ENCODE measurements around the gene ANKRD13D.
A peak's percentile ranks its signal among the peaks of the same experiment; 100 is the strongest.
"Not testable (repeated sequence)": the region's sequence is repeated elsewhere in the genome, so short reads cannot be mapped to it uniquely, and the experiment has no call there.

The ANKRD13D gene

GRCh38 chr11:67289226-67289650 is at the start of gene ANKRD13D:
Gene ANKRD13D, plus strand, starts transcription at chr11:67289303. Its CDS starts 158 bp downstream, at chr11:67289461.
- DNase-seq (ENCODE audit: low spot score): no peak

DNA sequence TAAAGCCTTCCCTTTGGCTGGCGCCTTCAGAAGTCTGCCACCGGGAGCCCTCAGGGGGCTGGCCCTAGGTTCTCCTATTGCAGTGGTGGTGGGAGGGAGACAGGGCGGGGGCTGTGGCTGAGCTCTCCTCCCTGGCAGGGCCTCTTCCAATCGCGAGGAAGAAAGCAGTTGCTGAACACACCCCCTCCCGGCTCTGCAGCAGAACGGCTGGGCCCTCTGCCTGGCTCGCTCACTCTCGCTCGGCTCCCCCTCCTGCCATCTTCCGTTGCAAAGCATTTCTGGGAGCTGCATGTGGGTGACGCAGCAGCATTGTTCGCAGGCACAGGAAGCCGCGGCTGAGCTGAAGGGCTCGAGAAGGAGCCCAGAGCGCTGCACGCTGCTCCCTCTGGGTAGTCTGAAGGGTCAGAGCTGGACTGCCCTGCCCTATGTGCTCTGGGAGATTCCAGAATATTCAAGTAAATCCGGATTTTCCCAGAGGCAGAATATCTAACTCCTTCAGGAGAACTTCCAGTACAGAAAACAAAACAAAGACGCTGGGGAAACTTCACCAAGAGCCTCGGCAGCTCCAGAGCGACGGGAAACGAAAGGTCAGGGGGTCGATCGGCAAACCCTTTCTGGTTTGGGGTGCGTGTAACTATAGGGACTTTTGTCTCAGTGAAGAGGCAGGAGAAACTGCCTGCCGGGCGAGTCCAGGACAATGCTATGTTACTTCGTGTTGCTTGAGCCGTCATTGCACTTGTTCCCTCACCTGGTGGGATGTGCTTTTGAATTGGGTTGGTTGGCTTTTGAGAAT is 49.1 kb upstream of the ANKRD13D start:
- DNase-seq (ENCODE audit: low spot score): peak; percentile 99

DNA sequence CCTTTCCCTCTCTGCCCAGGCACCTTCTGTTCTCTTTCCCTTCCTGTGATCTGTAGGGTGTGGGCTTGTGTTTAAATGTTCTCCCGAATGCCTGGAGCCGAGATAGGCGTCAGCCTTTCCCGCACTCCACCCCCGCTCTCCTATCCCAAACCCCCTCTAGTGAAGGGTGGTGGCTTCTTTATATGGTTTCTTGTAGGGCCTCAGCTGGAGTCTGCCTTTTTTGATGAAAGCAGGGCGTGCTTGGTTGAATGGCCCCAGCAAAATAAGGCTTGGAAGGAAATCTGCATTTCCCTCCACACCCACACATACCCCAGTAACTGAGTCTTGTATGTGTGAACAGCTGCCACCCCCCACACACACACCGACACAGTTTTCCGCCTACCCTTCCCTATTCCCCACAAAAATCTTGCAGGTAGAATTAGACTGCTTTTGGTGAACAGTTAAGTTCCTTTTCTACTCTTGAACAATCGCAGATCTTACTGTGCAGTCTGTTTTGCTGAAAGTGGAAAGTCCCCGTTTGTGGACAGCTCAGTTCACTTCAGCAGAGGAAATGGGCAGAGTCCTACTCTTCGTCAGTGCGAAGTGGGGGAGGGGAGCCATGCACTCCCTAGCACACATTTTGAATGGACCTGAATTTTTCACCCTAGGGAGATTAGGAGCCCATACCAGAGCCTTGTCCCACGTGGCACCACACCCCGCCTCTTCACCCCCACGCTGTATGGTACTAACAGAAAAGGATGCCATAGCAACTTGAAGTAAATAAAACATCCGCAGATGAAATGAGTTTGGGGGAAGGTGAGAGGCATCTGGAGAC is 48.3 kb upstream of the ANKRD13D start:
- peak; percentile 88 for DNase-seq (ENCODE audit: low spot score)

GRCh38 chr11:67242548-67242947 is 46.6 kb upstream of the ANKRD13D start:
- no peak for DNase-seq (ENCODE audit: low spot score)

- DNase-seq (ENCODE audit: low spot score): no peak
These were observed 46.1 kb upstream of the ANKRD13D start for GRCh38 chr11:67243051-67243450.

GRCh38 chr11:67245046-67245445 is 44.1 kb upstream of the ANKRD13D start:
- DNase-seq (ENCODE audit: low spot score): no peak

- DNase-seq (ENCODE audit: low spot score): no peak
These were observed 41.1 kb upstream of the ANKRD13D start for GRCh38 chr11:67247946-67248550.

DNA sequence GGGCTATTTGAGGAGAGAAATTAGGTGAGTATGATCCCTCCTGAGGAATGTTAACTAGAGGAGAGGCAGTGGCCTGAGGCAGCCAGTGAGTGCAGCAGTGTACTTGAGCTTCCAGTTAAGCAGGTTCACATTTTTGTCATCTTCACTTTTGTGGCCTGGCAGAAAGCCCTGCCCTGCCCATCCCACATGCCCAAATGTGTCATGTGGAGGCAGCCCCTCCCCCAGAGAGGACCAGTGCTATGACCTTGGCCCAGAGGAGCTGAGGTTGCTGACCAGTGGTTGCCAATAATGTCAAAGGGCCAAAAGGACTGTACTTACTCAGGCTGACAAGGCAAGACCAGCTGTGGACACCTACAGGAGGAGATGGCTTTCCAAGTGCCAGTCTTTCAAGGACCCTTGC is 40.5 kb upstream of the ANKRD13D start:
- no peak for DNase-seq (ENCODE audit: low spot score)

GRCh38 chr11:67250059-67251043 is 38.8 kb upstream of the ANKRD13D start:
- no peak for DNase-seq (ENCODE audit: low spot score)

GRCh38 chr11:67251841-67252240 is 37.3 kb upstream of the ANKRD13D start:
- DNase-seq (ENCODE audit: low spot score): no peak

DNA sequence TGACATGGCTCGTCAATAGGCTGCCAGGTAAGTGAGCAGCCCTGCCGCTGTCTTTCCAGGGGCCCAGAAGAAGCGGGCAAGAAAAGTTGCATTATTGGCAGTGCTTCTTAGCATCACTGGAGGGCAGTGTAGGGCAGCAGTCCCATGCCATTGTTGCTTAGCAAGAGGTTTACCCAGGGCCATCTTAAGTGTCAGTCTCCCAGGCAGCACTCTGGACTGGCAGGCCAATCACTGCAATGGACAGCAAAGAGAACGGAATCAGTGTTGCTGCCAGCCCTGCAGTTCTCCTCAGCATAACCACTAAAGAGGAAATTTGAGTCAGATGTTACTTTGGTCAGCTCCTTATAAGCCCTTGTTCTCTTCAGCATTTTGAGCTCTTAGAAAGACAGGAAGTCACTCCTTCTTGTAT is 36.3 kb upstream of the ANKRD13D start:
- DNase-seq (ENCODE audit: low spot score): peak; percentile 70

GRCh38 chr11:67253872-67254624 is 35.1 kb upstream of the ANKRD13D start:
- no peak for DNase-seq (ENCODE audit: low spot score)

DNA sequence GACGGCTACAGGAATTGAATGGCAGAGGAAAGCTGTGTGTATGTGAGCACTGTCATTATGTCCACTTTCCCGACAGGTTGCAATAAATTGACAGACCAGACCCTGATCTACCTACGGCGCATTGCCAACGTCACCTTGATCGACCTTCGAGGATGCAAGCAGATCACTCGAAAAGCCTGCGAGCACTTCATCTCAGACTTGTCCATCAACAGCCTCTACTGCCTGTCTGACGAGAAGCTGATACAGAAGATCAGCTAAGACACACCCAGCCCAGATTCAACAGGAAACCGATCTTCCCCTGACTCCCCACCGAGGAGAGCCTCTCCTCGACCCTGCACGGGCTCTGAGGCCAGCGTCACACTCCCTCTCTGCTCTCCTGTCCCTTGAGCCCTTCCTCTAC is 34.3 kb upstream of the ANKRD13D start:
- DNase-seq (ENCODE audit: low spot score): no peak

DNA sequence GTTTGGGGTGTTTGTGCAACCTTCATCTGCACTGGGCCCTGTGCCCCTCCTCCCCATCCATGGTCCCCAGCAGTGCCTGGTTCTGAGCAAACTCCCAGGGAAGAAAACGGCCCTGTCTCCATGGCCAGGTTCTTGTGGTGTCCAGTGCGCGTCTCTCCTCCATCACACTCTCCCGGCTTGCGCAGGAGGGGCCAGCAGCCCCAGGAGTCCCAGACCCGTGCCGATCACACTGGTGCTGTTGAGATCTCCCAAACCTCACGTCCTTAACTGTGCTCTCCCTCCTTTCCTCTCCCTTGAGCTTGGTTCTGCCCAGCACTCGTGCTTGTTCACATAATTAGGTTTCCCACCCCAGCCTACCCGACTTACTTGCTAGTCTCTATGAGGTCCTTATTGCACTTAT is 33.8 kb upstream of the ANKRD13D start:
- no peak for DNase-seq (ENCODE audit: low spot score)

- DNase-seq (ENCODE audit: low spot score): no peak
These were observed 33.2 kb upstream of the ANKRD13D start for GRCh38 chr11:67255864-67256263.

DNA sequence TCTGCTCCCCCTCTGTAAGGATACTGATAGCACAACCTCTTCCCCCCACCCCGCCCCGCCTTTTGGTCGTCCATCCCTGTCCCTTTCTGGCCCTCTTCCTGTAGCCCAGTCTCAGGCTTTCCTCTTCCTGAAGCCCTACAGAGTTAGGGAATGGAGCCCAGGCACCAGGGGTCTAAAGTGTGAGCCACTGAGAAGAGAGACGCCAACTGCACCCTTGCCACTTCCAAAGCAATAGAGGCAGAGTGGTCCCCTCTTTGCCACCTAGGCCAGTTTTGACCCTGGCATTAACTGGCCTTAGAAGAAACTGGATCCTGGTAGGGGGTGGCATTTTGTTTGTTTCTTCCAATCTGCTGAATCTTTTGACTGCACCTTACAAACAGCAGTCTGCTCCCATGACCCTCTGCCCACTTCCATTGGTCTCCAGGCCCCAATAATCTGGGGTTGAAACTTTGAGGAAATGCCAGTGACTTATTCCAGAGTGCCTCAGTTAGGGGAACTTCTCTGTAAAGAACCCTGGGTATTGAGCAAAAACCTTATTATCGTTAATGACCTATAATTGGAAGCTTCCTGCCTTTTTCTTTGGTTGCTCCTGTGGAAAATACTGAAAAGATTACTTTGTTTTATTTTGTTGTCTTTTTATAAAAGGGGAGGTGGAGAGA is 32.5 kb upstream of the ANKRD13D start:
- no peak for DNase-seq (ENCODE audit: low spot score)

GRCh38 chr11:67260406-67260805 is 28.7 kb upstream of the ANKRD13D start:
- DNase-seq (ENCODE audit: low spot score): no peak

- not testable (repeated sequence) for DNase-seq (ENCODE audit: low spot score)
These were observed 28.0 kb upstream of the ANKRD13D start for GRCh38 chr11:67260885-67261639.

DNA sequence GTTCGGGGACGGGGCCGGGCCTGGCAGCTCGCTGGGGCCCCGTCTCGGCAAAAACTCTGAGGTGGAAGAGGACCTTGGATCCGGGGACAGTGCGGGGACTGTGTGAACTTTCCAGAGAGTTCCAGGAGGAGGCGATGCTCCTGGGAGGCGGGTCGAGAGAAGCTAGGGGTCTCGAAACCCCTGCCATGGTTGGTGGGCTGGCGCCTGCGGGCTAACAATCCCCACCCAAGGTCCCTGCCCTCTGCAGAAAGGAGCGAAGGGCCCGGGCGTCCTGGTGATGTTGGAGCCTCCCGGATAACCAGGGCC is 27.5 kb upstream of the ANKRD13D start:
- DNase-seq (ENCODE audit: low spot score): no peak

Measured in RKO (cell line).